Right lobe of liver (tissue), 4 donors: ENCODE results near the gene TENM4.

Experiments used
- POLR2A ChIP-seq: fragments of 450-650 bp; IDR thresholded peaks from one replicate; pipeline ENCODE4 v1.6.1; 2017; ENCODE audit warnings: antibody characterized with exemption, mild to moderate bottlenecking
- TF ChIP-seq, protein P1 (sequence below), 4 donors: fragments of 200-600 bp in 3 of 4; fragments of 450-650 bp in 1 of 4; IDR thresholded peaks; one replicate each; pipeline versions ENCODE4 v1.5.1 to v1.8.0; 2016 to 2022; ENCODE audit warnings: antibody characterized with exemption in 4 of 4, mild to moderate bottlenecking in 2 of 4
- donor health status: DM: no; HTN: no; CAD: no.
- donor health status: DM: no; HTN: no; CAD: no.
- donor health status: DM: no; HTN: yes; CAD: no.

DNA sequence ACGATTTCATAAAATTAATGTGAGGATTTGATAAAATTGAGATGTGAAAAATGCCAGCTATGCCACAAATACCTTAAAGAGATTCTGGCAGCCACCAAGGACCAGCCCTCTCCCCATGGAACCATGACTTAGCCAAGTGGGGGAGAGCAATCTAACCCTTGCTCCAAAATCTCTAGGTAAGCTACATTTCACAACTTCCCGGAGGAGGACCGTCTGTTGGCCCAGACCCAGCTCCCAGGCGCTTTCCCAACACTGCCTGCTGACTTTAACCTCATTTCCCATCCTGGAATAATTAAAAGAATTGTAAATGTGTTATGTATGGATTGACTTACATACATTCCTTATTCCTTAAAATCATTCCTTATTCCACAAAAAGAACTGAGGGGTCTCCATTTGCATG, 47.5 kb upstream of the TENM4 start:
- TF ChIP-seq, protein P1, sequence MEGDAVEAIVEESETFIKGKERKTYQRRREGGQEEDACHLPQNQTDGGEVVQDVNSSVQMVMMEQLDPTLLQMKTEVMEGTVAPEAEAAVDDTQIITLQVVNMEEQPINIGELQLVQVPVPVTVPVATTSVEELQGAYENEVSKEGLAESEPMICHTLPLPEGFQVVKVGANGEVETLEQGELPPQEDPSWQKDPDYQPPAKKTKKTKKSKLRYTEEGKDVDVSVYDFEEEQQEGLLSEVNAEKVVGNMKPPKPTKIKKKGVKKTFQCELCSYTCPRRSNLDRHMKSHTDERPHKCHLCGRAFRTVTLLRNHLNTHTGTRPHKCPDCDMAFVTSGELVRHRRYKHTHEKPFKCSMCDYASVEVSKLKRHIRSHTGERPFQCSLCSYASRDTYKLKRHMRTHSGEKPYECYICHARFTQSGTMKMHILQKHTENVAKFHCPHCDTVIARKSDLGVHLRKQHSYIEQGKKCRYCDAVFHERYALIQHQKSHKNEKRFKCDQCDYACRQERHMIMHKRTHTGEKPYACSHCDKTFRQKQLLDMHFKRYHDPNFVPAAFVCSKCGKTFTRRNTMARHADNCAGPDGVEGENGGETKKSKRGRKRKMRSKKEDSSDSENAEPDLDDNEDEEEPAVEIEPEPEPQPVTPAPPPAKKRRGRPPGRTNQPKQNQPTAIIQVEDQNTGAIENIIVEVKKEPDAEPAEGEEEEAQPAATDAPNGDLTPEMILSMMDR (IDR thresholded peaks at IDR 0.05): no peak
- TF ChIP-seq POLR2A: no peak
